ENCODE results near the gene PCBP3.
"Not testable (repeated sequence)": the region's sequence is repeated elsewhere in the genome, so short reads cannot be mapped to it uniquely, and the experiment has no call there.

The PCBP3 gene

GRCh38 chr21:45670731-45671130, 27.2 kb downstream of the PCBP3 start:
- DNase-seq (ENCODE audit: low spot score): no peak
- Histone ChIP-seq H3K27ac (no peak overlapping the region), H3K4me3 (no peak overlapping the region)
- no peak for TF ChIP-seq CTCF (IDR thresholded peaks at IDR 0.05)

DNA sequence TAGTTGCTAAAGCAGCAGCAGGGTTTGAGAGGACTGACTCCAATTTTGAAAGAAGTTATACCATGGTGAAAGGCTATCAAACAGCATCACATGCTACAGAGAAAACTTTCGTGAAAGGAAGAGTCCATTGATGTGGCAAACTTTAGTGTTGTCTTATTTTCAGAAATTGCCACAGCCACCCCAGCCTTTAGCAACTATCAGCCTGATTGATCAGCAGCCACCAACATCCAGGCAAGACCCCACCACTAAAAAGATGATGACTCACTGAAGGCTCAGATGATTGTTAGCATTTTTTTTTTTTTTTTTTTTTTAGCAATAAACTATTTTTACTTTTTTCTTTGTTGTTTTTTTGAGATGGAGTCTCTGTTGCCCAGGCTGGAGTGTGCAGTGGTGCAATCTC, 35.3 kb downstream of the PCBP3 start:
- not testable (repeated sequence) for H3K27ac ChIP-seq; DNase-seq (ENCODE audit: low spot score); H3K4me3 ChIP-seq

GRCh38 chr21:45680215-45680614, 36.7 kb downstream of the PCBP3 start:
- TF ChIP-seq CTCF (IDR thresholded peaks at IDR 0.05): no peak
- no peak overlapping the region for H3K27ac ChIP-seq
- no peak overlapping the region for H3K4me3 ChIP-seq
- DNase-seq (ENCODE audit: low spot score): no peak

DNA sequence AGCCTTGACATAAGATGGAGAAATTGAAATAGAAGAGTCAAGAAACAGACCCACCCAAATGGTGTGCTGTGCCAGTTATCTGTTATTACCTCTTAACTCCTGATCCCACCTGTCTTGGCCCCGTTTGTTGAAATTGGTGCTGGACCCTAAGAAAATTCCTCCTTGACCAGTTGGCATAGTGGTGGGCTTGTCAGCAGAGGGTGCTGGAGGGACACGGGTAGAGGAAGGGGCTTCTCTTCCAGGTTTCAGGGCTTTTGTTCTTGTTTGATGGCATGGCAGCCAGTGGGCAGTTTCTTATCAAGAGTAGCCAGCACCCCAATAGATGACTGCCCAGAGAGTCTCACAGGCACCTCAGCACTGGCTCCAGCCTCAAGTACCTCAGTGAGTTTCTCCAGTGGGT, 51.6 kb downstream of the PCBP3 start:
- H3K27ac ChIP-seq: no peak overlapping the region
- TF ChIP-seq CTCF (IDR thresholded peaks at IDR 0.05): no peak
- H3K4me3 ChIP-seq: no peak overlapping the region
- DNase-seq (ENCODE audit: low spot score): no peak

- no peak overlapping the region for H3K27ac ChIP-seq
Measured at GRCh38 chr21:45698493-45699184, 55.1 kb downstream of the PCBP3 start.

DNA sequence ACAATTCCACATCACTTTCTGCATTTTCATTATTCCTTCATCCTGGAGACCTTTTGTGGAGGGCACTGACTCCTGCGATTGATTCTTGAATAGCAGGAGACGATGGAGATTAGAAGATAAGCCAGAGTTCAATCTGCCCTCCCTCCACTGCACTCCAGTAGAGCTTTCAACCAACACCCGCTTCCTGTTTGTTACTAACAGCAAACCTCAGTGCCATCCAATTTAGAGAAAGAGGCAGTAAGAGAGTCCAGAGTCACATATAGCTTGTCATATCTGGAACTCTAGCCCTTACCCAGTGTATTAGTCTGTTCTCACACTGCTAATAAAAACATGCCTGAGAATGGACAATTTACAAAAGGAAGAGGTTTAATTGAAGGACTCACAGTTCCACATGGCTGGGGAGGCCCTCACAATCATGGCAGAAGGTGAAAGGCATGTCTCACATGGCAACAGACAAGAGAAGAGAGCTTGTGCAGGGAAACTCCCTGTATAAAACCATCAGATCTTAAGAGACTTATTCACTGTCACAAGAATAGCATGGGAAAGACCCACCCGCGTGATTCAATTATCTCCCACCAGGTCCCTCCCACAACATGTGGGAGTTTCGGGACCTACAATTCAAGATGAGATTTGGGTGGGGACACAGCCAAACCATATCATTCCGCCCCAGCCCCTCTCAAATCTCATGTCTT, 55.9 kb downstream of the PCBP3 start:
- DNase-seq (ENCODE audit: low spot score): no peak
- TF ChIP-seq CTCF (IDR thresholded peaks at IDR 0.05): no peak
- no peak overlapping the region for H3K4me3 ChIP-seq
- no peak overlapping the region for H3K27ac ChIP-seq

More at GRCh38 chr21:45698493-45699184, 55.1 kb downstream of the PCBP3 start:
- no peak for DNase-seq (ENCODE audit: low spot score)
- no peak for TF ChIP-seq CTCF (IDR thresholded peaks at IDR 0.05)
- H3K4me3 ChIP-seq: no peak overlapping the region

DNA sequence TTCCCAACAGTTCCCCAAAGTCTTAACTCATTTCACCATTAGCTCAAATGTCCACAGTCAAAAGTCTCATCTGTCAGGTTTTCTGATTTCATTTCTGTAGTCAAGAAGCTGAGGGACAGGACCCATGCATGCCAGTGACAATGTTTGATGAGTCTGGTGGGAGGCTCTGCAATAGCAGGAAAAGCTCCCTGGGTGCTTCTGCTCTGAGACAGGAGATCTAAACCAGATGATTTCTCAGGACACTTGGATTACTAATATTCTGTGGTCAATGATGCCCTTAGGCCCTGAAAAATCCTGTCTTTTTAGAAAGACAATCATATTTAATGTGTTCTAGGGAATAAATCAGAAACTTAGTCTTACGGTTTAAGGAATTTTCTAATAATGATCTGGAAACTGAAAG, 56.4 kb downstream of the PCBP3 start:
- TF ChIP-seq CTCF (IDR thresholded peaks at IDR 0.05): no peak
- DNase-seq (ENCODE audit: low spot score): no peak
- H3K27ac ChIP-seq: no peak overlapping the region
- H3K4me3 ChIP-seq: no peak overlapping the region
